ENCODE results near the gene PROM1. TPM values are rescaled to one million over a fixed set of nuclear protein-coding genes. Genes with fewer than 3 reads are reported as not detected.

PROM1 gene
- total and polyA plus RNA-seq, 9 of the 15 experiments (the other 6 are each of a cell fraction or from before 2014, with no cell fraction given): 0.05 TPM; not detected in 8

DNA sequence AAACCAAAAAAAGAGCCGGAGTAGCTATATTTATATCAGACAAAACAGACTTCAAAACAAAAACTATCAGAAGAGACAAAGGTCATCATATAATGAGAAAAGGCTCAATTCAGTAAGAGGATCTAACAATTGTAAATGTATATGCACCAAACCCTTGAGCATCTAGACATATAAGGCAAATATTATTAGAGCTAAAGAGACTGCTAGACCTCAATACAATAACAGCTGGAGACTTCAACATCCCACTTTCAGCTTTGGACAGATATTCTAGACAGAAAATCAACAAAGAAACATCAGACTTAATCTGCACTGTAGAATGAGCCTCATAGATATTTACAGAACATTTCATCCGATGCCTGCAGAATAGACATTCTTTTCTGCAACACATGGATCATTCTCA is 4.8 kb upstream of the PROM1 start (continued):
- TF ChIP-seq, protein P1, sequence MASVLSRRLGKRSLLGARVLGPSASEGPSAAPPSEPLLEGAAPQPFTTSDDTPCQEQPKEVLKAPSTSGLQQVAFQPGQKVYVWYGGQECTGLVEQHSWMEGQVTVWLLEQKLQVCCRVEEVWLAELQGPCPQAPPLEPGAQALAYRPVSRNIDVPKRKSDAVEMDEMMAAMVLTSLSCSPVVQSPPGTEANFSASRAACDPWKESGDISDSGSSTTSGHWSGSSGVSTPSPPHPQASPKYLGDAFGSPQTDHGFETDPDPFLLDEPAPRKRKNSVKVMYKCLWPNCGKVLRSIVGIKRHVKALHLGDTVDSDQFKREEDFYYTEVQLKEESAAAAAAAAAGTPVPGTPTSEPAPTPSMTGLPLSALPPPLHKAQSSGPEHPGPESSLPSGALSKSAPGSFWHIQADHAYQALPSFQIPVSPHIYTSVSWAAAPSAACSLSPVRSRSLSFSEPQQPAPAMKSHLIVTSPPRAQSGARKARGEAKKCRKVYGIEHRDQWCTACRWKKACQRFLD (CRISPR knock-in tag; IDR thresholded peaks at IDR 0.05): no peak
- TF ChIP-seq, protein P2, sequence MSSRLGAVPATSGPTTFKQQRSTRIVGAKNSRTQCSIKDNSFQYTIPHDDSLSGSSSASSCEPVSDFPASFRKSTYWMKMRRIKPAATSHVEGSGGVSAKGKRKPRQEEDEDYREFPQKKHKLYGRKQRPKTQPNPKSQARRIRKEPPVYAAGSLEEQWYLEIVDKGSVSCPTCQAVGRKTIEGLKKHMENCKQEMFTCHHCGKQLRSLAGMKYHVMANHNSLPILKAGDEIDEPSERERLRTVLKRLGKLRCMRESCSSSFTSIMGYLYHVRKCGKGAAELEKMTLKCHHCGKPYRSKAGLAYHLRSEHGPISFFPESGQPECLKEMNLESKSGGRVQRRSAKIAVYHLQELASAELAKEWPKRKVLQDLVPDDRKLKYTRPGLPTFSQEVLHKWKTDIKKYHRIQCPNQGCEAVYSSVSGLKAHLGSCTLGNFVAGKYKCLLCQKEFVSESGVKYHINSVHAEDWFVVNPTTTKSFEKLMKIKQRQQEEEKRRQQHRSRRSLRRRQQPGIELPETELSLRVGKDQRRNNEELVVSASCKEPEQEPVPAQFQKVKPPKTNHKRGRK (tag; IDR thresholded peaks at IDR 0.05): no peak
- TF ChIP-seq, protein P3, sequence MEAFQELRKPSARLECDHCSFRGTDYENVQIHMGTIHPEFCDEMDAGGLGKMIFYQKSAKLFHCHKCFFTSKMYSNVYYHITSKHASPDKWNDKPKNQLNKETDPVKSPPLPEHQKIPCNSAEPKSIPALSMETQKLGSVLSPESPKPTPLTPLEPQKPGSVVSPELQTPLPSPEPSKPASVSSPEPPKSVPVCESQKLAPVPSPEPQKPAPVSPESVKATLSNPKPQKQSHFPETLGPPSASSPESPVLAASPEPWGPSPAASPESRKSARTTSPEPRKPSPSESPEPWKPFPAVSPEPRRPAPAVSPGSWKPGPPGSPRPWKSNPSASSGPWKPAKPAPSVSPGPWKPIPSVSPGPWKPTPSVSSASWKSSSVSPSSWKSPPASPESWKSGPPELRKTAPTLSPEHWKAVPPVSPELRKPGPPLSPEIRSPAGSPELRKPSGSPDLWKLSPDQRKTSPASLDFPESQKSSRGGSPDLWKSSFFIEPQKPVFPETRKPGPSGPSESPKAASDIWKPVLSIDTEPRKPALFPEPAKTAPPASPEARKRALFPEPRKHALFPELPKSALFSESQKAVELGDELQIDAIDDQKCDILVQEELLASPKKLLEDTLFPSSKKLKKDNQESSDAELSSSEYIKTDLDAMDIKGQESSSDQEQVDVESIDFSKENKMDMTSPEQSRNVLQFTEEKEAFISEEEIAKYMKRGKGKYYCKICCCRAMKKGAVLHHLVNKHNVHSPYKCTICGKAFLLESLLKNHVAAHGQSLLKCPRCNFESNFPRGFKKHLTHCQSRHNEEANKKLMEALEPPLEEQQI (IDR thresholded peaks at IDR 0.05): no peak

GRCh38 chr4:16085822-16086221 is 2.0 kb upstream of the PROM1 start:
- no peak overlapping the region for H3K4me2 ChIP-seq (ENCODE audit: insufficient read depth, low read length)
- WGBS (ENCODE audit: insufficient coverage, low coverage, missing lambda C conversion rate): 0% methylated on average over 2 of the region's 2 CpGs
- intact Hi-C loops (cut with micrococcal nuclease): no loop called here
- BruUV-seq (replicated peaks): no TSS peak
- no peak for FAIRE-seq
- H3K4me3 ChIP-seq: no peak overlapping the region
- no peak for ATAC-seq
- no peaks in the 10 kb centered on the region for H3K9me1 ChIP-seq (ENCODE audit: control insufficient read depth, insufficient read depth, low read length)
- H3K9ac ChIP-seq (ENCODE audit: insufficient read depth in 1 of 2, low read depth in 2 of 2, low read length in 2 of 2): no peak overlapping the region
- peaks cover 0 to 12% of the 10 kb centered on the region in 2 experiments; a peak in 2 of 5 replicates for H3K4me1 ChIP-seq (replicated peaks in 1 of 2; ENCODE audit: control insufficient read depth in 2 of 2, insufficient read depth in 2 of 2, low read length in 2 of 2)
- ChIA-PET CTCF (ENCODE audit: low intra/inter-chr PET ratio) (no interaction called here), POLR2A (no interaction called here)
- no peaks in the 10 kb centered on the region for H3K36me3 ChIP-seq (ENCODE audit: control insufficient read depth, insufficient read depth, low read length)
- peaks cover 26 to 31% of the 10 kb centered on the region in 2 experiments for H3K27me3 ChIP-seq (ENCODE audit: control insufficient read depth in 2 of 2, insufficient read depth in 2 of 2, low read length in 2 of 2)
- H2AFZ ChIP-seq (ENCODE audit: low read depth, low read length): no peak overlapping the region
- no peaks in the 10 kb centered on the region for H3K79me2 ChIP-seq (ENCODE audit: control insufficient read depth, insufficient read depth, low read length)
- no peak overlapping the region for H3K27ac ChIP-seq (ENCODE audit: extremely low read depth, low read depth, low read length)
- H3K9me3 ChIP-seq (replicated peaks; ENCODE audit: control insufficient read depth, insufficient read depth, low read depth, low read length): no peaks in the 10 kb centered on the region
- no peak for DNase-seq (ENCODE audit: extremely low read depth in 1 of 4, low spot score in 3 of 4)
- no peaks in the 10 kb centered on the region for H4K20me1 ChIP-seq (replicated peaks; ENCODE audit: control insufficient read depth, insufficient read depth, low read length)
- in situ Hi-C loops (cut with MboI): no loop called here
- TF ChIP-seq ETV5 (CRISPR knock-in tag; IDR thresholded peaks at IDR 0.05; ENCODE audit: low read depth): no peak
- no peak for TF ChIP-seq TAF9B (IDR thresholded peaks at IDR 0.05; ENCODE audit: partially characterized antibody)
- TF ChIP-seq NR2F6 (CRISPR knock-in tag; IDR thresholded peaks at IDR 0.05): no peak
- TF ChIP-seq KAT2B (IDR thresholded peaks at IDR 0.05; ENCODE audit: low read depth, low read length): no peak
- TF ChIP-seq SP2 (IDR thresholded peaks at IDR 0.05; ENCODE audit: extremely low read depth, low read depth, low read length, poor library complexity, severe bottlenecking): no peak
- no peak for TF ChIP-seq MLX (CRISPR knock-in tag; conservative IDR thresholded peaks at IDR 0.05)
- no peak for TF ChIP-seq ZNF644 (tag; IDR thresholded peaks at IDR 0.05; ENCODE audit: low read depth)
- TF ChIP-seq L3MBTL2 (IDR thresholded peaks at IDR 0.05): no peak
- no peak for TF ChIP-seq MTA1 (IDR thresholded peaks at IDR 0.05; ENCODE audit: borderline replicate concordance)
- TF ChIP-seq ZNF449 (CRISPR knock-in tag; IDR thresholded peaks at IDR 0.05): no peak
- TF ChIP-seq HMG20B (CRISPR knock-in tag; IDR thresholded peaks at IDR 0.05): no peak

All from K562 (cell line).